OCI-LY1 (cell line): ENCODE results near the gene NKAIN2.

Source experiments
- H2AFZ ChIP-seq: fragments of 200-600 bp; sonication (generic), shearing (Covaris generic); 2 replicates; pipeline ENCODE4 v1.6.0; 2014; ENCODE audit warnings: antibody characterized with exemption, mild to moderate bottlenecking, low read length
- H3F3A ChIP-seq: fragments of 200-600 bp; sonication (generic), shearing (Covaris generic); 2 replicates; pipeline ENCODE4 v1.6.0; 2014; ENCODE audit warnings: mild to moderate bottlenecking, antibody characterized with exemption, low read length, moderate library complexity; ENCODE audit not compliant: insufficient read depth
- H3K27ac ChIP-seq: fragments of 200-600 bp; sonication (generic); 2 replicates; pipeline ENCODE4 v1.5.1; 2014; ENCODE audit warnings: low read length, mixed run types, mild to moderate bottlenecking, low read depth; ENCODE audit not compliant: poor library complexity, severe bottlenecking
- H3K27me3 ChIP-seq: fragments of 200-600 bp; sonication (generic); 2 replicates; pipeline ENCODE4 v1.6.0; 2014; ENCODE audit warnings: antibody characterized with exemption, mild to moderate bottlenecking, low read length, moderate library complexity; ENCODE audit not compliant: insufficient read depth
- H3K36me3 ChIP-seq: fragments of 200-600 bp; sonication (generic); 2 replicates; pipeline ENCODE4 v1.6.1; 2014; ENCODE audit warnings: mild to moderate bottlenecking, antibody characterized with exemption, low read length, moderate library complexity, mixed read lengths; ENCODE audit not compliant: insufficient read depth
- H3K4me1 ChIP-seq: fragments of 200-600 bp; sonication (generic); 2 replicates; pipeline ENCODE4 v1.5.1; 2014; ENCODE audit warnings: mild to moderate bottlenecking, low read length, moderate library complexity; ENCODE audit not compliant: insufficient read depth, severe bottlenecking
- H3K4me2 ChIP-seq: fragments of 200-600 bp; sonication (generic), shearing (Covaris generic); 2 replicates; pipeline ENCODE4 v1.6.1; 2014; ENCODE audit warnings: low read length
- H3K4me3 ChIP-seq: fragments of 200-600 bp; sonication (generic); 2 replicates; pipeline ENCODE4 v1.5.1; 2014; ENCODE audit warnings: low read length, low read depth, mild to moderate bottlenecking, mixed read lengths; ENCODE audit not compliant: poor library complexity, severe bottlenecking
- H3K79me2 ChIP-seq: fragments of 200-600 bp; shearing (Covaris generic); 2 replicates; pipeline ENCODE4 v1.6.1; 2016; ENCODE audit warnings: mixed run types, low read length, mixed read lengths; ENCODE audit not compliant: insufficient read depth
- H3K9ac ChIP-seq: fragments of 200-600 bp; sonication (generic), shearing (Covaris generic); 2 replicates; pipeline ENCODE4 v1.6.1; 2014; ENCODE audit warnings: mild to moderate bottlenecking, low read length, mixed read lengths
- H3K9me2 ChIP-seq: fragments of 200-600 bp; sonication (generic), shearing (Covaris generic); 2 replicates; pipeline ENCODE4 v1.6.1; 2014; ENCODE audit warnings: low read depth, mild to moderate bottlenecking, low read length, mixed read lengths
- H3K9me3 ChIP-seq: fragments of 200-600 bp; shearing (Covaris generic); 2 replicates; pipeline ENCODE4 v1.6.1; 2014; ENCODE audit warnings: low read length, mixed read lengths
- H4K20me1 ChIP-seq: fragments of 200-600 bp; sonication (generic), shearing (Covaris generic); 2 replicates; pipeline ENCODE4 v1.6.0; 2016; ENCODE audit warnings: mild to moderate bottlenecking, low read length; ENCODE audit not compliant: insufficient read depth
- CTCF ChIP-seq: fragments of 200-600 bp; sonication (generic), shearing (Covaris generic); IDR thresholded peaks from 2 replicates; pipeline ENCODE4 v1.5.1; 2017; ENCODE audit warnings: mild to moderate bottlenecking, antibody characterized with exemption, low read length, moderate library complexity, mixed read lengths
- EZH2 ChIP-seq: fragments of 200-600 bp; sonication (generic), shearing (Covaris generic); IDR thresholded peaks from 2 replicates; pipeline ENCODE4 v1.8.0; 2017; ENCODE audit warnings: borderline replicate concordance, mixed run types, mild to moderate bottlenecking, antibody characterized with exemption, low read length, moderate library complexity, mixed read lengths

NKAIN2 gene

DNA sequence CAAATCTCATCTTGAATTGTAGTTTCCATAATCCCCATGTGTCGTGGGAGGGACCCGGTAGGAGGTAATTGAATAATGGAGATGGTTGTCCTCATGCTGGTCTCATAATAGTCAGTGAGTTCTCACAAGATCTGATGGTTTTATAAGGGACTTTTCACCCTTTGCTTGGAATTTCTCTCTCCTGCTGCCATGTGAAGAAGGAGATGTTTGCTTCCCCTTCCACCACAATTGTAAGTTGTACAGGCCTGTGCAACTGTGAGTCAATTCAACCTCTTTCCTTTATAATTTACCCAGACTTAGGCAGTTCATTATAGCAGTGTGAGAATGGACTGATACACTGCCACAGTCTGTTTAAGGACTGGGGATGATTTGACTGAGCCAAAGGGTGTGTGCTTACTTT lies 44.7 kb downstream of the NKAIN2 start:
- TF ChIP-seq EZH2: no peak
- TF ChIP-seq CTCF: no peak
- Histone ChIP-seq H3K36me3 (no peaks in the 10 kb centered on the region), H3K9me2 (no peaks in the 10 kb centered on the region), H3K27ac (no peak overlapping the region), H3K4me2 (no peak overlapping the region), H3K9me3 (no peaks in the 10 kb centered on the region), H3F3A (no peaks in the 10 kb centered on the region), H3K9ac (no peak overlapping the region), H3K27me3 (no peaks in the 10 kb centered on the region), H3K4me1 (no peaks in the 10 kb centered on the region), H3K79me2 (no peaks in the 10 kb centered on the region), H2AFZ (no peak overlapping the region), H3K4me3 (no peak overlapping the region), H4K20me1 (no peaks in the 10 kb centered on the region)

GRCh38 chr6:123849406-123849805 lies 45.7 kb downstream of the NKAIN2 start:
- Histone ChIP-seq H3K79me2 (no peaks in the 10 kb centered on the region), H3K9me3 (no peaks in the 10 kb centered on the region), H3F3A (no peaks in the 10 kb centered on the region), H3K27ac (no peak overlapping the region), H3K4me2 (no peak overlapping the region), H2AFZ (no peak overlapping the region), H3K9me2 (no peaks in the 10 kb centered on the region), H3K9ac (no peak overlapping the region), H4K20me1 (no peaks in the 10 kb centered on the region), H3K4me1 (no peaks in the 10 kb centered on the region), H3K4me3 (no peak overlapping the region), H3K36me3 (no peaks in the 10 kb centered on the region), H3K27me3 (no peaks in the 10 kb centered on the region)
- no peak for TF ChIP-seq CTCF
- TF ChIP-seq EZH2: no peak

DNA sequence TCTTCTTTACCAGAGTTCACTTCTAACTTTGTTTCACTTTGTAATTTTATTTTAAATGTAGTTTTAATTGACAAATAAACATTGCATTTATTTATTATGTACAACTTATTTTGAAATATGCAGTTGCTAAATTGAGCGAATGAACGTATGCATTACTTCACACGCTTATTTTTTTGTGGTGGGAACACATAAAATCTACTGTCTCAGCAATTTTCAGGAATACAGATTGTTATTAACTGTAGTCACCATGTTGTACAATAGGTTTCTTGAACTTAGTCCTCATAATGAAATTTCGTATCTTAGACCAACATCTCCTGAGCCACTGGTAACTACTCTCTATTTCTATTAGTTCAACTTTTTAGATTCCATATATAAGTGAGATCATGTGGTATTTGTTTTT lies 46.9 kb downstream of the NKAIN2 start:
- Histone ChIP-seq H3K9me3 (no peaks in the 10 kb centered on the region), H3K9me2 (no peaks in the 10 kb centered on the region), H3K4me1 (no peaks in the 10 kb centered on the region), H3K27me3 (no peaks in the 10 kb centered on the region), H2AFZ (no peak overlapping the region), H4K20me1 (no peaks in the 10 kb centered on the region), H3K79me2 (no peaks in the 10 kb centered on the region), H3K36me3 (no peaks in the 10 kb centered on the region), H3K9ac (no peak overlapping the region), H3K4me3 (no peak overlapping the region), H3F3A (no peaks in the 10 kb centered on the region), H3K4me2 (no peak overlapping the region), H3K27ac (no peak overlapping the region)
- TF ChIP-seq EZH2 (no peak), CTCF (no peak)
